Activated T-helper 2 cell treated with anti-CD3 and anti-CD28 coated beads, Interferon-gamma antibody, Interleukin-2, Interleukin-4, amounts not matched to agents 10 μg/mL and 5 μg/mL and 100 μg/mL, durations not matched to agents 14 hours and 24 hours and 36 hours (primary cell): ENCODE results near the gene MED27. TPM values are rescaled to one million over a fixed set of nuclear protein-coding genes. Genes with fewer than 3 reads are reported as not detected.
"Not testable (repeated sequence)": the region's sequence is repeated elsewhere in the genome, so short reads cannot be mapped to it uniquely, and the experiment has no call there.

ENCODE experiments used
- DNase-seq: peaks from one replicate; pipeline ENCODE4 v3.0.0; 2021; ENCODE audit warnings: low spot score
- H3K27ac Mint-ChIP-seq: one replicate; pipeline ENCODE4 v1.8.0; 2021; ENCODE audit warnings: mixed read lengths
- H3K27me3 Mint-ChIP-seq: one replicate; pipeline ENCODE4 v1.8.0; 2021; ENCODE audit warnings: low read depth, mixed read lengths
- H3K36me3 Mint-ChIP-seq: one replicate; pipeline ENCODE4 v1.8.0; 2021; ENCODE audit warnings: low read depth, mixed read lengths
- H3K4me1 Mint-ChIP-seq: one replicate; pipeline ENCODE4 v1.8.0; 2021; ENCODE audit warnings: low read depth, mixed read lengths
- H3K4me3 Mint-ChIP-seq: one replicate; pipeline ENCODE4 v1.8.0; 2021; ENCODE audit warnings: low read depth, mild to moderate bottlenecking, moderate library complexity, mixed read lengths
- H3K9me3 Mint-ChIP-seq: one replicate; pipeline ENCODE4 v1.8.0; 2021; ENCODE audit warnings: mixed read lengths
- intact Hi-C: fragments of 100-400 bp; cut with micrococcal nuclease; formaldehyde crosslinking; loops from one replicate; pipeline ENCODE4 v1.15.1; 2023
- total RNA-seq: library from RNA; stranded (reverse); gene quantifications from 2 replicates; pipeline ENCODE4 v1.2.3, GENCODE V29; 2022

The MED27 gene
- total RNA-seq, 1 donor from 2014 or later, result 37.2 TPM

DNA sequence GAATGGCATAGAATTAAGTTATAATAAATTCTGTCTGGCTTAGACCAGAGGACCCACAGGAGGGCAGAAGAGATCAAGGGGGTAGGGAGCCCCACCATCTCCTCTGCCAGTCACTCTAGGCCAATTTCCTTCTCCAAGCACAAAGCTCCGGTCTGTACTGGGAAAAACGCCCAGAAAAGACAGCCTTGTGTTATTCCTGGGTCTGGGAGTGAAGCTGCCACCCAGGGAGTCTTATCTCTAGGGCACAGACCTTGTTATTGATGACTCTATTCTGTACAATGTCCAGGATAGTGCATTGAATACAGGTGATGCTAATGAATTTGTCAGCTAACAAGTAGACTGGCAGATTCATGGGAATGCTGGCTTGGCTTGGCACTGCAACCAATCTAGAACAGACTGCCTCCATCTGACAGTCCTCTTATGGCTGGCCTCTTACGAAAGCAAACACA lies 60.7 kb downstream of the MED27 start:
- no peaks in the 10 kb centered on the region for H3K27me3 Mint-ChIP-seq
- DNase-seq, result no peak
- intact Hi-C loops, result no loop called here
- no peaks in the 10 kb centered on the region for H3K36me3 Mint-ChIP-seq
- no peak overlapping the region for H3K27ac Mint-ChIP-seq
- H3K4me1 Mint-ChIP-seq, result no peaks in the 10 kb centered on the region
- no peak overlapping the region for H3K4me3 Mint-ChIP-seq
- H3K9me3 Mint-ChIP-seq, result no peaks in the 10 kb centered on the region

- intact Hi-C loops, result no loop called here
- H3K27me3 Mint-ChIP-seq, result no peaks in the 10 kb centered on the region
- peaks cover 9% of the 10 kb centered on the region for H3K36me3 Mint-ChIP-seq
- DNase-seq, result no peak
- H3K4me1 Mint-ChIP-seq, result no peaks in the 10 kb centered on the region
- no peak overlapping the region for H3K4me3 Mint-ChIP-seq
- H3K27ac Mint-ChIP-seq, result no peak overlapping the region
- no peaks in the 10 kb centered on the region for H3K9me3 Mint-ChIP-seq
These were observed 63.2 kb downstream of the MED27 start for GRCh38 chr9:132016456-132016855.

GRCh38 chr9:132015866-132016265 lies 63.8 kb downstream of the MED27 start:
- H3K9me3 Mint-ChIP-seq, result no peaks in the 10 kb centered on the region
- no peaks in the 10 kb centered on the region for H3K4me1 Mint-ChIP-seq
- H3K27me3 Mint-ChIP-seq, result no peaks in the 10 kb centered on the region
- peaks cover 11% of the 10 kb centered on the region for H3K36me3 Mint-ChIP-seq
- no peak for DNase-seq
- no peak overlapping the region for H3K4me3 Mint-ChIP-seq
- no peak overlapping the region for H3K27ac Mint-ChIP-seq
- intact Hi-C loops, result no loop called here

DNA sequence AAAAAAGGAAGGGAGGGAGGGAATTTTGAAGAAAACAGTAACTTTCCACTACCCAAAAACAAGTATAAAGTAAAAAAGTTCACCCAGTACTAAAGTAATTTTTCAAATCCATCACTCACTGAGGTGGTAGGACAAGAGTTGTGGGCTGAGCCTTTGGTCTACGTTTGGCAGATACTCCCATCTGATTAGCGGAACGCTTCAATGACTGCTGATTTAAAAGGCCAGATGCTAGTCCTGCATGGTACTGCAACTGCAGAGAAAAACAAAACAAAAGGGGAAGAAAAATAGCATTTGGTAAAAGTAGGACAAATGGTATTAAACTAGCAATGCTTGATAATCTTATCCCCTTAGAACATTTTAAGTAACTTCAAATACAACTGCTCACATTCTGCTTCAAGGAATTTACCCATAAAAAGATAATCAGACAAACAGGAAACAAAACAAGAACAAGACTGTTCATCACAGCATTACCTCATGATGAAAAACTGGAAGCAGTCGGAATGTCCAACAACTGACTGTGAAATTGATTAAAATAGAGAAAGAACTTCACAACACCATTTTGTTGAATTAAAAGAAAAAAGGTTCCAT lies 65.4 kb downstream of the MED27 start:
- Mint-ChIP-seq H3K27ac (no peak overlapping the region), H3K4me1 (no peaks in the 10 kb centered on the region), H3K36me3 (peaks cover 15% of the 10 kb centered on the region), H3K9me3 (no peaks in the 10 kb centered on the region), H3K4me3 (no peak overlapping the region), H3K27me3 (no peaks in the 10 kb centered on the region)
- no peak for DNase-seq
- intact Hi-C loops, result no loop called here

DNA sequence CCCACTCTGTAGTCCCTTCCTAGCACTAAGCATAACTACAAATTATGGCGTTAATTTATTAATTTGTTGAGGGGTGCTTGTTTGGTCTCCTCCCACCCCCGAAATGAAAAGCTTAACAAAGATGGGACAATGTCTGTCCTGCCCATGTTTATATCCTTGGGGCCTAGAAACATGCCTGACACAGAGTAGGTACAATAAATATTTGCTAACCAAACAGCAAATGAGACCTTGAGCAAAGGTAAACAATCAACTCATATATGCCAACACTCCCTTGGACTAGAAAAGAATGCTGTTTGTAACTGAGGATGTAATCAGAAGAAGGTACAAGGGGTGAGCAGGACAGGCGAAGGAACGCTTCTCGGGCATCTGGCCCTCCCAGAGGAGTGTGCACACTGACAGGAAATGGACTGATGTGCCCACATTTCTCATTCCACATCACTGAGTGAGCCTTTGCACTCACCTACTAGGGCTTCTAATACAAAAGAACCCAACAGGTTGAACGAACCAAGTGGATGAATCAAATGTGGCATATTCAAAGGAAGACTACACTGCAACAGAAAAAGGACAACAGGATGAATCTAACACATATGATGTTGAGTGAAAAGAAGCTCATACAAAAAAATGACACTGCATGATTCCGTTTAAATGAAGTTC lies 66.8 kb downstream of the MED27 start:
- peaks cover 6% of the 10 kb centered on the region for H3K4me1 Mint-ChIP-seq
- DNase-seq, result no peak
- no peaks in the 10 kb centered on the region for H3K27me3 Mint-ChIP-seq
- H3K4me3 Mint-ChIP-seq, result no peak overlapping the region
- no peaks in the 10 kb centered on the region for H3K9me3 Mint-ChIP-seq
- H3K36me3 Mint-ChIP-seq, result peaks cover 17% of the 10 kb centered on the region
- H3K27ac Mint-ChIP-seq, result no peak overlapping the region
- intact Hi-C loops, result no loop called here

DNA sequence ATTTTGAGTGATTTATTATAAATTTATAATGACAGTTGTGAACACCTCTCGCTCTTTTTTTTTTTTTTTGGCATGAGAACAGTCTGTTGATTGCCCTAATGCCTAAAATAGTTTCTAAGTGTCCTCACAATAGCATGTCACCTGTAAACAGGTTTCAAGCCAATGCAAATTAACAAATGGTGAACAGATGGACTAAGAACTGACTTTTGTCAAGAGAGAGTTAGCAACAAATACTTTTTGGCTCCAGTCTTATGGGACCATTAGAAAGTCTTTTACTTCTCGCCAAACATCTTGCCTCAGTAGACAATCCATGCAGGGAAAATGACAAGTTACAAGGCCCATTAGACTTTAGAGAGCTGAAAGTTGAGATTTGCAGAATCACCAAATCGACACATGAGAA lies 67.8 kb downstream of the MED27 start:
- no peaks in the 10 kb centered on the region for H3K27me3 Mint-ChIP-seq

GRCh38 chr9:132011309-132011708 lies 68.4 kb downstream of the MED27 start:
- Mint-ChIP-seq H3K4me1 (peaks cover 20% of the 10 kb centered on the region), H3K27me3 (no peaks in the 10 kb centered on the region), H3K27ac (no peak overlapping the region), H3K9me3 (no peaks in the 10 kb centered on the region), H3K36me3 (peaks cover 25% of the 10 kb centered on the region), H3K4me3 (no peak overlapping the region)
- intact Hi-C loops, result no loop called here
- no peak for DNase-seq

More for the DNA sequence above, 67.8 kb downstream of the MED27 start:
- intact Hi-C loops, result no loop called here
- no peak for DNase-seq
- H3K4me1 Mint-ChIP-seq, result peaks cover 14% of the 10 kb centered on the region
- H3K9me3 Mint-ChIP-seq, result no peaks in the 10 kb centered on the region
- peaks cover 22% of the 10 kb centered on the region for H3K36me3 Mint-ChIP-seq
- no peak overlapping the region for H3K27ac Mint-ChIP-seq
- no peak overlapping the region for H3K4me3 Mint-ChIP-seq

DNA sequence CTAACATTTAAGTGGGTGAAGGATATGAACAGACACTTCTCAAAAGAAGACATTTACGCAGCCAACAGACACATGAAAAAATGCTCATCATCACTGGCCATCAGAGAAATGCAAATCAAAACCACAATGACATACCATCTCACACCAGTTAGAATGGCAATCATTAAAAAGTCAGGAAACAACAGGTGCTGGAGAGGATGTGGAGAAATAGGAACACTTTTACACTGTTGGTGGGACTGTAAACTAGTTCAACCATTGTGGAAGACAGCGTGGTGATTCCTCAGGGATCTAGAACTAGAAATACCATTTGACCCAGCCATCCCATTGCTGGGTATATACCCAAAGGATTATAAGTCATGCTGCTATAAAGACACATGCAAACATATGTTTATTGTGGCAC lies 69.5 kb downstream of the MED27 start:
- peaks cover 24% of the 10 kb centered on the region for H3K4me1 Mint-ChIP-seq
- DNase-seq, H3K27ac Mint-ChIP-seq, intact Hi-C loops, H3K27me3 Mint-ChIP-seq, H3K9me3 Mint-ChIP-seq, H3K4me3 Mint-ChIP-seq: not testable (repeated sequence)
- H3K36me3 Mint-ChIP-seq, result peaks cover 25% of the 10 kb centered on the region

DNA sequence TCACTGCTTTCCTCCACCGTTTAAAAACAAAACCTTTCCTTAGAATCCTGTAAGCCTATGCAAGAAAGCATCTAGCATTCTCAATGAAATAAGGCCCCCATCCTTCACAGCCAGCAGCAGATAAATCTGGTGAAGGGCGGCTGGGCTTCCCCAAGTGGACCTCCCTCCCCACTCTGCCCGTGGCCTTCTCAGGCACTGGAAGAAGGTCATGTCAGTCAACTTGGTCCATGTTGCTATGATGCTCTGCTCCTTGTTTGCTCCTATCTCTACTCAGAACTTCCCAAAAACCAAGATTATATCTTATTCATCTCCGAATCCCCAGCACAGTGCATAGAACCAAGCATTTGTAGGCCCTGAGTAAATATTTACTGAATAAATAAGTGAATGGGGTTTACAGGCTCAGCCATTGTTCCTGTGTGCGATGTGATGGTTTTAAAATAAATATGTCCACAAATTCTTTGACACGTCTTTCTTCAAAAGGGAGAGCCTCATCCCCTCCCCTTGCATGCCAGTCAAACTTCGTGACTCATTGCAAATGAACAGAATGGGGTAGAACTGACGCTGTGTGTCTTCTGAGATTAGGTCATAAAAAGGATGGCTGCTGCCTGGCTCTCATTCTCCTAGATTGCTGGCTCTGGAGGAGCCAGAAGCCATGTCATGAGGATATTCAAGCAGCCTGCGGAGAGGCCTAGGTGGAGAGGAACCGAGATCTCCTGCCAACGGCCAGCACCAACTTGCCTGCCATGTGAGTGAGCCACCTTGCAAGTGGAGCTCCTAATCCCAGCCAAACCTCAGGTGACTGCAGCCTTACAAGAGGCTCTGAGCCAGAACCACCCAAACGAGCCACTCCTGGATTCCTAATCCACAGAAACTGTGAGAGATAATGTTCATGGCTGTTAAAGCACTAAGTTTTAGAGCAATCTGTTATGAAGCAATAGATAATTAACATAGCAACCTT lies 70.5 kb downstream of the MED27 start:
- H3K27ac Mint-ChIP-seq, result no peak overlapping the region
- H3K27me3 Mint-ChIP-seq, result no peaks in the 10 kb centered on the region
- peaks cover 28% of the 10 kb centered on the region for H3K4me1 Mint-ChIP-seq
- intact Hi-C loops, result loop anchor here (10.0 kb wide), 2 partner anchors 164 to 346 kb away; partner anchors contain the start of gene SETX
- H3K9me3 Mint-ChIP-seq, result no peaks in the 10 kb centered on the region
- DNase-seq, result no peak
- H3K4me3 Mint-ChIP-seq, result no peak overlapping the region
- H3K36me3 Mint-ChIP-seq, result peaks cover 25% of the 10 kb centered on the region

GRCh38 chr9:132008184-132008803 lies 71.4 kb downstream of the MED27 start:
- Mint-ChIP-seq H3K9me3 (no peaks in the 10 kb centered on the region), H3K27me3 (no peaks in the 10 kb centered on the region), H3K4me3 (no peak overlapping the region), H3K4me1 (peaks cover 32% of the 10 kb centered on the region), H3K36me3 (peaks cover 25% of the 10 kb centered on the region), H3K27ac (no peak overlapping the region)
- intact Hi-C loops, result loop anchor here (10.0 kb wide), 2 partner anchors 163 to 347 kb away; partner anchors contain the start of gene SETX
- DNase-seq, result no peak

- Mint-ChIP-seq H3K36me3 (peaks cover 18% of the 10 kb centered on the region), H3K9me3 (no peaks in the 10 kb centered on the region), H3K27ac (peak overlapping the region; percentile 26), H3K4me3 (peak overlapping the region; percentile 19), H3K27me3 (no peaks in the 10 kb centered on the region), H3K4me1 (peaks cover 32% of the 10 kb centered on the region)
- no peak for DNase-seq
- intact Hi-C loops, result loop anchor here (1.0 to 10.0 kb wide), 4 partner anchors 71 to 347 kb away; partner anchors contain the start of genes MED27 and SETX
These were observed 72.2 kb downstream of the MED27 start for GRCh38 chr9:132007371-132008025.
